Measurements from ENCODE around the gene CSDE1. TPM values are rescaled to one million over a fixed set of nuclear protein-coding genes. Genes with fewer than 3 reads are reported as not detected.
"Not testable (repeated sequence)": the region's sequence is repeated elsewhere in the genome, so short reads cannot be mapped to it uniquely, and the experiment has no call there.

Gene CSDE1
- total RNA-seq: 100 to 1,000 TPM; 419 to 591 TPM
- 100 to 1,000 TPM; 135 to 168 TPM for polyA plus RNA-seq
- long read RNA-seq, donor 1, full-length matches to known transcripts: 56 of 85 reads
- long read RNA-seq, donor 1, partial matches to known transcripts: 29 of 85 reads
- long read RNA-seq, donor 1, other reads (novel, unspliced or antisense): 0 of 85 reads
- long read RNA-seq, donor 2, full-length matches to known transcripts: 10 of 47 reads
- long read RNA-seq, donor 2, partial matches to known transcripts: 37 of 47 reads
- long read RNA-seq, donor 2, other reads (novel, unspliced or antisense): 0 of 47 reads
- long read RNA-seq, donor 3, full-length matches to known transcripts: 39 of 59 reads
- long read RNA-seq, donor 3, partial matches to known transcripts: 20 of 59 reads
- long read RNA-seq, donor 3, other reads (novel, unspliced or antisense): 0 of 59 reads
- long read RNA-seq, donor 4, full-length matches to known transcripts: 11 of 30 reads
- long read RNA-seq, donor 4, partial matches to known transcripts: 19 of 30 reads
- long read RNA-seq, donor 4, other reads (novel, unspliced or antisense): 0 of 30 reads
- long read RNA-seq, donor 5, full-length matches to known transcripts: 61 of 150 reads
- long read RNA-seq, donor 5, partial matches to known transcripts: 89 of 150 reads
- long read RNA-seq, donor 5, other reads (novel, unspliced or antisense): 0 of 150 reads

GRCh38 chr1:114757455-114758255, at the start of gene CSDE1:
CSDE1 (minus strand) TSS chr1:114757984; CDS start chr1:114739890, 18,094 bp downstream.
- TF ChIP-seq CTCF (IDR thresholded peaks at IDR 0.05; ENCODE audit: control extremely low read depth, extremely low read depth): no peak
- WGBS, 2 donors: 0% methylated on average over 50 of the region's 50 CpGs
- H3K27ac ChIP-seq (ENCODE audit: low read depth in 1 of 2, low read length in 1 of 2): peak within 1 kb of the TSS; percentile 95 to 100
- H3K4me1 ChIP-seq (ENCODE audit: control insufficient read depth in 5 of 5, insufficient read depth in 5 of 5, low read length in 5 of 5): peaks cover 3 to 26% (median 15%) of the 10 kb centered on the region in 5 donors
- H3K4me3 ChIP-seq: peak within 1 kb of the TSS; percentile 97
- ATAC-seq (ENCODE audit: insufficient read depth, low FRiP score) (peak; percentile 93), DNase-seq (peak; percentile 98 to 99 (median 99))
- H3K36me3 ChIP-seq (ENCODE audit: control insufficient read depth in 4 of 4, insufficient read depth in 4 of 4, low read length in 4 of 4): peaks cover 0 to 6% (median 0%) of the 10 kb centered on the region in 4 donors
- no peaks in the 10 kb centered on the region for H3K27me3 ChIP-seq (ENCODE audit: control insufficient read depth in 3 of 3, insufficient read depth in 3 of 3, low read length in 2 of 3)
- peak within 1 kb of the TSS; percentile 100 for H3K9ac ChIP-seq (ENCODE audit: insufficient read depth in 1 of 2, low read length in 2 of 2)
- no peaks in the 10 kb centered on the region for H3K9me3 ChIP-seq (ENCODE audit: control insufficient read depth in 4 of 4, insufficient read depth in 3 of 4, low read length in 3 of 4)

- not testable (repeated sequence) for H3K36me3 ChIP-seq (ENCODE audit: control insufficient read depth in 4 of 4, insufficient read depth in 4 of 4, low read length in 4 of 4); H3K9ac ChIP-seq (ENCODE audit: insufficient read depth in 1 of 2, low read length in 2 of 2); ATAC-seq (ENCODE audit: insufficient read depth, low FRiP score); H3K9me3 ChIP-seq (ENCODE audit: control insufficient read depth in 4 of 4, insufficient read depth in 3 of 4, low read length in 3 of 4); H3K27ac ChIP-seq (ENCODE audit: low read depth in 1 of 2, low read length in 1 of 2); H3K27me3 ChIP-seq (ENCODE audit: control insufficient read depth in 3 of 3, insufficient read depth in 3 of 3, low read length in 2 of 3); H3K4me1 ChIP-seq (ENCODE audit: control insufficient read depth in 5 of 5, insufficient read depth in 5 of 5, low read length in 5 of 5); H3K4me3 ChIP-seq; DNase-seq
- WGBS, 2 donors: 93 to 97% methylated on average over 8 to 30 of the region's 33 CpGs
These were observed 46.7 kb upstream of the CSDE1 start for GRCh38 chr1:114804449-114804848.

GRCh38 chr1:114803001-114803400, 45.2 kb upstream of the CSDE1 start:
- H3K9ac ChIP-seq (ENCODE audit: insufficient read depth in 1 of 2, low read length in 2 of 2): no peak overlapping the region
- peaks cover 0 to 4% (median 0%) of the 10 kb centered on the region in 4 donors for H3K9me3 ChIP-seq (ENCODE audit: control insufficient read depth in 4 of 4, insufficient read depth in 3 of 4, low read length in 3 of 4)
- H3K27me3 ChIP-seq (ENCODE audit: control insufficient read depth in 3 of 3, insufficient read depth in 3 of 3, low read length in 2 of 3): no peaks in the 10 kb centered on the region
- H3K27ac ChIP-seq (ENCODE audit: low read depth in 1 of 2, low read length in 1 of 2): no peak overlapping the region
- no peak for TF ChIP-seq CTCF (IDR thresholded peaks at IDR 0.05; ENCODE audit: control extremely low read depth, extremely low read depth)
- no peaks in the 10 kb centered on the region for H3K36me3 ChIP-seq (ENCODE audit: control insufficient read depth in 4 of 4, insufficient read depth in 4 of 4, low read length in 4 of 4)
- DNase-seq: no peak
- no peaks in the 10 kb centered on the region for H3K4me1 ChIP-seq (ENCODE audit: control insufficient read depth in 5 of 5, insufficient read depth in 5 of 5, low read length in 5 of 5)
- no peak for ATAC-seq (ENCODE audit: insufficient read depth, low FRiP score)
- 71 to 78% methylated on average over 3 of the region's 3 CpGs for WGBS, 2 donors
- H3K4me3 ChIP-seq: no peak overlapping the region

Data from lung (tissue), 16 donors.